Activated T-cell treated with anti-CD3 and anti-CD28 coated beads for 1 hour (primary cell): ENCODE data around the gene KIF4B.
"Not testable (repeated sequence)": the region's sequence is repeated elsewhere in the genome, so short reads cannot be mapped to it uniquely, and the experiment has no call there.

Experiments
- DNase-seq: peaks from one replicate; pipeline ENCODE4 v3.0.0-alpha.2; 2020; ENCODE audit warnings: low read depth

Gene KIF4B

DNA sequence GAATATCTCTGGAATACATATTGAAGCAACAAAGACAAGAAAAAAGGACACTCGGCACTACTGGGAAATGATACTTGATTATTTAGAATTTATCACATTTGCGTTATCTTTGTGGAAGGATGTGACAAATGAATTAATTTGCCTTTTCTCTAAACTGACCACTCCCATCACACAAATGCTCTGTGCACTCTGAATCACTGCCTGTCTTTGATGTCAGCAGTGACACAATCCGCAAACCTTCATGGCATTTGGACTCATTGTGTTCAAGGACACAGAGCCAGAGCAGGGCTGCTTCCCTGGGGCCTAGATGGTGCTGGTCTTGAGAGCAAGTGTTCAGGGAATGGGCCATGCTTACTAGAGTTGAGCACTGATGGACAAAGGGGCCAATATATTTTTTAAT lies 4.9 kb upstream of the KIF4B start:
- DNase-seq = no peak

DNA sequence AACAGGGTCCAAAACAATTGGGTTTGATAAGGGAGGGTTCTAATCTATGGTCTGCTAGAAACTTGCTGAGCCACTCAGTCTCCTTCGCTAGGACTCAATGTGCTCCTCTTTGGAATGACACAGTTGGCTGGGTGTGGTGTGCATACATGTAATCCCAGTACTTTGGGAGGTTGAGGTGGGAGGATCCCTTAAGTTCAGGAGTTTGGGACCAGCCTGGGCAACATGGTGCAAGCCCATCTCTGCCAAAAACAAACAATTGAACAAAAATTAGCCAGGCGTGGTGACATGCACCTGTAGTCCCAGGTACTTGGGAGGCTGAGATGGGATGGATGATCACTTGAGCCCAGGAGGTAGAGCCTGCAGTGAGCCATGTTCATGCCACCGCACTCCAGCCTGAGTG lies 2.7 kb upstream of the KIF4B start:
- no peak for DNase-seq

DNA sequence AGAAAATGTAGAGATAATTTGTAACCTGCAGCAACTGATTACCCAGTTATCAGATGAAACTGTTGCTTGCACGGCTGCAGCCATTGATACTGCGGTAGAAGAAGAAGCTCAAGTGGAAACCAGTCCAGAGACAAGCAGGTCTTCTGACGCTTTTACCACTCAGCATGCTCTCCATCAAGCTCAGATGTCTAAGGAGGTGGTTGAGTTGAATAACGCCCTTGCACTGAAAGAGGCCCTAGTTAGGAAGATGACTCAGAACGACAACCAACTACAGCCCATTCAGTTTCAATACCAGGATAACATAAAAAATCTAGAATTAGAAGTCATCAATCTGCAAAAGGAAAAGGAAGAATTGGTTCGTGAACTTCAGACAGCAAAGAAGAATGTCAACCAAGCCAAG lies 1.7 kb downstream of the KIF4B start:
- no peak for DNase-seq

DNA sequence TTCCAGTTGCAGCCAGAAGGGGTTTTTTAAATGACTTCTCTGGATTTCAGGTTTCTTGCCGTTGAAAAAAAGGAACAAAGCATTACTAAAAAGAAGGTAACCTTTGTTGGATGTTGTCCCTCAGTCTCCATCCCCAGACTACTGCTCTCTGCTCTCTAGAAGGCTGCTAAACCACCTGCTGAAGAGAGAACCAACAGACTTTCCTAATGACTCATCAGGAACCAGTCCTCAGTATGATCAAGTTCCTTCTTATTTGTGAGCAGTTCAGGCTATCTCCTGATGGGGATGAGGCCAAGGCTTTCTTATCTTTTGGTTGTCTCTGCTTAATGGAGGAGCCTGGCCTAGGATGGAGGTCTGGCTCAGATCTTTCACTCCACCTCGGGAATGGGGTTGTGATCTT lies 4.1 kb downstream of the KIF4B start:
- no peak for DNase-seq

DNA sequence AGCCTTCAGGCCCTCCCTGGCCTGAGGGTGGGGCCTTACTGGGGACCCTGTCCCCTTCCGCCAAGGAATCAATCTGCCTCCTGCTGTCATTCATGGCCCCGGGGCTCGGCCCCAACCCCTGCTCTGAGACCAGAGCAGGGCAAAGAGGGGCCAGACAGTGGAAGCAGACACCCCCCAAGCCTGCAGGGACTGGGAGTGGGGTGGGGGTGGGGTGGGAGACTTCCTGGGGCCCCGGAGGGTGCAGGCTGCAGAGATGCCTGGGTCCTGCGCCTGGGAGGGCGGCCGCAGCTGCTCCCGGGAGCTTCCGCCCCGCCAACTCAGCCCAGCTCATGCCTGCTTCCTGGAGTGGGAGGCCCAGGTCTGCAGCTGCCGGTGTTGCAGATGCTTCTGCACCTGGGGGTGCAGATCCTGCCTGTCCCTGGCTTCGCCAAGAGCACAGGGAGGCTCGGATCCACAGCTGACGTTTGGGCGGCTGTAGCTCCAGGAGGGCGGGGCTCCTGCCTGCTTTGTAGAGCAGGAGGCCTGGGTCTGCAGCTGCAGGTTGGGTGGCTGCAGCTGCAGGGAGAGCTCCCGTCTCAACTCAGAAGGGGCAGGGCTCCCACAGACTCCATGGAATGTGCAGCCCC lies 6.2 kb downstream of the KIF4B start:
- DNase-seq = no peak

DNA sequence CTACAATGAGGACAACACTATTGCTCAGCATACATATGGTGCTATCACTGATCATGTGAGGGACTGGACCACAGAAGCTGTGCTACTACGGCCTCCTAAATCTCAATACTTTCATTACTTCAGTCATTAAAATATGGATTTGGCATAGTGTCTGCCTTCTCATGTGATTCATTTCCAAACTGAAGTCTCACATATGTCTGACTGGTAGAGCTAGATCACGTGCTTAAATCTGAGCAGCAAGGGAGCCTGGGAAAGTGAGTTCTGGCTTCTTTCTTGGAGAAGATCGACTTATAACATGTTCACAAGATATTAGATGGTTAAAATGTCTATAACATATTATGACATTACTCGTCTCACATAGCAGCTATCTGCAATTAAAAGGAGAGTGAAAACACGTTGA lies 8.3 kb downstream of the KIF4B start:
- DNase-seq = no peak

DNA sequence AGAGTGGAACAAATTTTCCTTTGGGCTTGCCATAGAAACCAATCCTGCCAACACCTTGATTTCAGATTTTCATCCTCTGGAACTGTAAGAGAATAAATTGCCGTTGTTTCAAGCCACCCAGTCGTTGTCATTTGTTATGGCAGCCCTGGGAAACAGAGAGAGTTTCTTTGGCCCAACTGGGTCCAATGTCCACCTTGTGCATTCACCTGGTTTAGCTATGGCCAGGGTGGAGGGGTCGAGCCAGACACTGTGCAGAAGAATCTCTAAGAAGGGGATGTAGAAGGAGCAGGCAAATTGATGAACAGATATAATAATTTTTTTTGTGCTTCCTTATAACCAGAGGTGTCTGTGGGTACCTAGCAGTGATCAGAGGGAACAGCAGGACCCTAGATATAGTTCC lies 9.8 kb downstream of the KIF4B start:
- DNase-seq = no peak

DNA sequence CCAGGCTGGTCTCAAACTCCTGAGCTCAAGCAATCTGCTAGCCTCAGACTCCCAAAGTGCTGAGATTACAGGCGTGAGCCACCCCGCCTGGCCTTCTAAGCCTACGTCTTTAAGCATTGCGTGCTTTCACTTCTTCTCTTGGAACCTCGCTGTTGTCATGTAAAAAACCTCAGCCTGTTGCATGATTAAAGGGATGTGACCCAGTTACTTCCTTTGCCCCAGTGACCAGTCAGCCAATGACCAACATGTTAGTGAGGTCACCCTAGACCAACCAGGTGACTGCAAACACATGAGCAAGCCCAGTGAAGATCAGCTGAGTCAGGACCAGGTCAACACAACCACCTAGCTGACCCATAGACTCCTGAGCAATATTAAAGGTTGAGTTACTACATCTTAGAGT lies 10.5 kb downstream of the KIF4B start:
- no peak for DNase-seq

DNA sequence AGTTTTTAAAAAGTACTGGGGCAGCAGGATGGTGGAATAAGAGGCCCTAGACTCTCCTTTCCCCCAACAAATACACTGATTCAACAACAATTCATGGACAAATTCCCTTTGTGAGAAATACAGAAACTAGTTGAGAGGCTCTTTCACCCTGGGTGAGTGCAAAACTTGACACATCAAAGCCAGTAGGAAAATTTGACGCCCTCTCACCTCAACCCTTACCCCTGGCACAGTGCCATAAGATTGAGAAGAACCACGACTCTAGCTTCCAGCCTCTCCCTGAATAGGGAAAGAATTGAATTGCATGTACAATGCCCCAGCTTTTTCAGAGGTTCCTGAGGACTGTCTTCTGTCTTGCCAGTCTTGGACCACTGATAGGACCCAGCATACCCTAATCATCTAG lies 12.3 kb downstream of the KIF4B start:
- no peak for DNase-seq

DNA sequence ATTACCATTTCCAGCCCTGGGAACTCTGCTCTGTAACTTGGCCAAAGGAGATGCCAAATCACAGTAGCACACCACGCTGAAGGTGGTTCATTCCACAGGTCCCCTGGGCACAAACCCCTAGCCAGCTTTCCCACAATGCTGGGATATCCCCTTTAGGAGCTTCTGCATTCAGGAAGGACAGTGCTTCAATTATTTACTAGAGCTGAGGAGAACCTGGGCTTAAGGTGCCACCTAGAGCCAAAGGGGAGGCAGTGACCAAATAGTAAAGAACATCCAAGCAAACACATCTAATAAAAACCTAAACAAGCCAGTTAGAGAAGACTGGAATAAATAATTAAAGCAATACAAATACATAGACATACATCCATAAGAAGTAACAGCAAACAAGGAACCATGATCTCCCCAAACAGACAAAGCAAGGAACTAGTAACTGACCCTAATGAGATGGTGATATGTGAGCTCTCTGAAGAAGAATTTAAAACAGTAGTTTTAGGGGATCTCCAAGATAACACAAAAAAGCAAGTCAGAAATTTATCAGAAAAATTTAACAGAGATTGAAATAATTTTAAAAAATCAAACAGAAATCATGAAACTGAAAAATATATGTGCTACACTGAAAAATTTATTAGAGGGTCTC lies 14.6 kb downstream of the KIF4B start:
- DNase-seq = no peak

DNA sequence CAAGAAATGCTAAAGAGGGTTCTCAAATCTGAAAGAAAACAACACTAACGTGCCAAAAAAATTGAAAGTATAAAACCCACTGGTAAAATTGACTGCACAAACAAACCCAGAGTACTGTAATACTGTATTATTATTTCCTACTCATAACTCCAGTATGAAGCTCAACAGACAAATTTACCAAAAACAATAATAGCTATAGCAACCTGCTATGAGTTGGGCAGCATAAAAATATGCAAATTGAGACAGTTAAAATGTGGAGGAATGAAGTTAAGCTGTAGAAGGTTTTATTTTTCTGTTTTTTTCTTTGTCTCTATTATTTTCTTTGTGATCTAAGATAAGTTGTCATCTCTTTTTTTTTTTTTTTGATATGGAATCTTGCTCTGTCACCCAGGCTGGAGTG lies 15.7 kb downstream of the KIF4B start:
- no peak for DNase-seq

DNA sequence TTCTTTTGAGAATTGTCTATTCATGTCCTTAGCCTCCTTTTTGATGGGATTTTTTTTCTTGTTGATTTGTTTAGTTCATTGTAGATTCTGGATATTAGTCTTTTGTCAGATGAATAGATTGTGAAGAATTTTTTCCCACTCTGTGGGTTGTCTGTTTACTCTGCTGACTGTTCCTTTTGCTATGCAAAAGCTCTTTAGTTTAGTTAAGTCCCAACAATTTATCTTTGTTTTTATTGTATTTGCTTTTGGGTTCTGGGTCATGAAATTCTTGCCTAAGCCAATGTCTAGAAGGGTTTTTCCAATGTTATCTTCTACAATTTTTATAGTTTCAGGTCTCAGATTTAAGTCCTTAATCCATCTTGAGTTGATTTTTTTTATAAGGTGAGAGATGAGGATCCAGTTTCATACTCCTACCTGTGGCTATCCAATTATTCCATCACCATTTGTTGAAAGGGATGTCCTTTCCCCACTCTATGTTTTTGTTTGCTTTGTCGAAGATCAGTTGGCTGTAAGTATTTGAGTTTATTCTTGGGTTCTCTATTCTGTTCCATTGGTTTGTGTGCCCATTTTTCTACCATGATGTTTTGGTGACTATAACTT lies 20.7 kb downstream of the KIF4B start:
- DNase-seq = not testable (repeated sequence)

DNA sequence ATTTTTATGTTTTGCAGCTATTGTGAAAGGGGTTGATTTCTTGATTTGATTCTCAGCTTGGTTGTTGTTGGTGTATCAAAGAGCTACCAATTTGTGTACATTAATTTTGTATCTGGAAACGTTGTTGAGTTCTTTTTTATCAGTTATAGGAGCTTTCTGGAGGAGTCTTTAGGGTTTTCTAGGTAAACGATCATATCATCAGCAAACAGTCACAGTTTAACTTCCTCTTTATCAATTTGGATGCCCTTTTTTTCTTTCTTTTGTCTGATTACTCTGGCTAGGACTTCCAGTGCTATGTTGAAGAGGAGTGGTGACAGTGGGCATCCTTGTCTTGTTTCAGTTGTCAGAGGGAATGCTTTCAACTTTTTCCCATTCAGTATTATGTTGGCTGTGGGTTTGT lies 21.5 kb downstream of the KIF4B start:
- not testable (repeated sequence) for DNase-seq

DNA sequence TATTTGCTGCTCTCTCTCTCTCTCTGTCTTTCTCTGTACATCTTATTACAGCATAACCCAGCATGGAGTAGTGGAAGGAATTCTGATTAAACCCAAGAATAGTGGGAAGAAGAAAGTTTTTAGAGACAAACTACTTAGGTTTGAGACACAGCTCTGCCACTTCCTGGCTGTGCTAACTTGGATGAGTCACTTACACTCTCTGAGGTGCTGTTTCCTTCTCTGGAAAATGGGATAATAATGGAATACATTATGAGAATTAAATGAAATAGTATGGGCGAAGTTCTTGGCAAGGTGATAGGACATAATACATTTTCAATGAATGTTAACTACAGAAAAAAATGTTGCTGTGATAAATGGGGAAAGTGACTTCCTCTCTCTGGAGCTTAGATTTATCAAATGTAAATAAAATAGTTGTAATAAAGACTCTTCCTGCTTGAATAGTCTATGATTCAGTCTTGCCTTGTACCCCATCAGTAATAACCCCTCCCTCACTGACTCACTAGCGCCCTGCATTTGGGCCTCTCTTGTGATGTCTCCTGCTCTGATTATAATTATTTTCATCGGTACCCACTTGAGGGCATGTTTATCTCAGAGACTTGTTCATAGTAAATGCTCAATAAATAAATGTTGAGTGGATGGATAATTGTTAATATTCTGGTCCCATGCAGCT lies 27.6 kb downstream of the KIF4B start:
- DNase-seq = no peak

DNA sequence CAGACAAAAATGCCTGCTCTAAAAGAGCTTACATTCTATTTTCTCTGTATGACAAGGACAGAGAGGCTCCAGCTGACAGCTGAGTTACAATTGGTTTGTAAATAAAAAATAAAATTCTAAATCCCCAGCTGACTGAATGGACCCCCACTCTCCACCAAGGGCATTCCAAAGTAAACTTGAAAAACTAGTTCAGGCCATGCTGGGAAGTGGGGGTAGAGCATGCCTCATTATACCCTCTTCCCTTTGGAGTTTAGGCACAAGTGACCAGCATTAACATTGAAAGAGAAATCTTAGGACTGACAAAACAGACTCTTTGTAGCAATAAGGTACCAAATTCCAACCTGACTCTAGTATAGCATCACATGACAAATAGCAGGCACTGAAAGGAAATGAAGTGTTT lies 31.0 kb downstream of the KIF4B start:
- DNase-seq = no peak

DNA sequence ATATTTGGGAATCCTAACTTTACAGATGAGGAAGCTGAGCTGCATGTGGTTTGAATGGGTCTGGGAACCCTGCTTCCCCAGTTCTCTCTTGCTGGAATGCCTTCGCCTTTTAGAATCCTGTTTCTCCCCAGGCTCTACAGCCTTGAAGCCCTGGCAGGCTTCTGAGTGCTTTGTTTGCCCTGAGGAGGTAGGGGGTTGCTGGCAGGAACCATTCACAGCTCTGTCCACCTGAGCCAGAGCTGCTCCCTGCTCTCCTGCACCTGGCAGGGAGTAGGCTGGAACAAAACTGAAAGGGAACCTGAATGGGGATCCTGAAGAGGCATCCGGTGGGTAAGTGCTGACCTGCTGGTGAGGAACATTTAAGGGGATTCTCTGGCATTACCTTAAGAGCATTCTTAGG lies 33.0 kb downstream of the KIF4B start:
- DNase-seq = no peak

DNA sequence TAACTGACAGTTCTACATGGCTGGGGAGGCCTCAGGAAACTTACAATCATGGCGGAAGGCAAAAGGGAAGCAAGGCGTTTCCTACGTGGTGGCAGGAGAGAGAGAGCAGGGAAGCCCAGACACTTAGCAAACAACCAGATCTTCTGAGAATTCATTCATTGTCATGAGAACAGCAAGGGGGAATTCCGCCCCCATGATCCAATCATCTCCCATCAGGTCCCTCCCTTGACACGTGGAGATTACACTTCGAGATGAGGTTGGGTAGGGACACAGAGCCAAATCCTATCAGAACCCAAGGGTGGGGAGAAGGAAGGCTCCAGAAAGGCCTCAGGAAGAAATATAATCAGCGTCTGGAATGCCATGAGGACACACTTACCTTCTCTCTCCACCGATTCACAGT lies 34.3 kb downstream of the KIF4B start:
- DNase-seq = no peak

DNA sequence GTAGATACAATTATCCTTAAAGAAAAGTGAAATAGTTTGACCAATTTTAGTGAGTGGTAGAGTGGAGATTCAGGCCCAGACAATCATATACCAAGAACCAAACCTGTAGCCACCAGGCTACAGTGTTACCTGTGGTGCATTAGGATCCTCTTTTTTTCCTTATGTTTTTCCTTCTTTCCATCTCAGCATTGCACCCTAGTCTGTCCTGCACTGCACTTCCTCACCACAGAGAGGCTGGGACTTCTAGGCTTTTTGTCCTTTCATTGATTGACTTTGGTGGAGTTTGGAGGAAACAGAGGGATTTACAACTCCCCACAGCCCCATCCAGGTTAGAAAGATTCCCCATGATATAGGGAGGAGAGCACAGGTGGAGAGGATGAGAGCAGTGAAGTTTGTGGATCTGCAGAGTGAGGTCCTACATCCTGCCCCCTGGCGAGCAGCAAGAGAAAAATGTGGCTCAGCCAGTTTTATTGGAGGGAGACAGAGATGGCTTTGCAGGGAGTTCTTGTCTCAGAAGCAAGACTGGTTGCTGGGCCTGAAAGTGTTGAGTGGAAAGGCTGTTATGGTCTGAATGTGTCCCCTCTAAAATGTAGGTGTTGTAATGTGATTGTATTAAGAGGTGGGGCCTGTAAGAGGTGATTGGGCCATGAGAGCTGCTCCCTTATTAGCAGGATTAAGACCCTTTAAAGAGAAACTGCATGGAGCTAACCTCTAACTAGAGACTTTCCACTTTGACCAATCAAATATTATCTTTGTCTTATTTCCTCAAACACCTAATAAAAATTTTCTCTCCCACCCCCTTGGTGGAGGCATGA lies 36.2 kb downstream of the KIF4B start:
- no peak for DNase-seq

DNA sequence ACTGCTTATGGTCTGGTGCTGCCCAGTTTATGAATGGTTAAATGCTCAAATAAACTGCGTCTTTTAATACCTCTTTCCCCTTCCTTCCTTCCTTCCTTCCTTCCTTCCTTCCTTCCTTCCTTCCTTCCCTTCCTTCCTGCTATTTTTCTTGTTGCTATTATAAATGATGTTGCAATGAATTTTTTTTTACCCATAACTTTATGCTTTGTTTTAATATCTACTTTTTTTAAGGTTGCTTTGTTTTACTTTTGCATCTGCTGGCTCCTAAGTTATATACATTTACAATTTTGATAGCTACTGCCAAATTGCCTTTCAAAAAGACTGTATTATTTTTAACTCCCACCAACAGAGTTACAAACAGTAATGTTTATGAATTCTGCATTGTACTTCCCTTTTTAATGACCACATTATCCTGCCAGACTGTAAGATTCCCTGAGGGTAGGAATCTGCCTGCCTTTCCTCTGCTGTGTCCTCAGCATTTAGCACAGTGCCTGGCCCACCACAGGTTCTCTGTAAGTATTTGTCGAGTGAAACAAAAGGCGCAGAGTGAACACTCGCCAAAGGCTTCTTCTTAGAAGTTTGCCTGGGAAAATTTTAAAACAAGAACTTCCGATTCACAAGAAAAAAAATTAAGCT lies 36.9 kb downstream of the KIF4B start:
- DNase-seq = no peak

DNA sequence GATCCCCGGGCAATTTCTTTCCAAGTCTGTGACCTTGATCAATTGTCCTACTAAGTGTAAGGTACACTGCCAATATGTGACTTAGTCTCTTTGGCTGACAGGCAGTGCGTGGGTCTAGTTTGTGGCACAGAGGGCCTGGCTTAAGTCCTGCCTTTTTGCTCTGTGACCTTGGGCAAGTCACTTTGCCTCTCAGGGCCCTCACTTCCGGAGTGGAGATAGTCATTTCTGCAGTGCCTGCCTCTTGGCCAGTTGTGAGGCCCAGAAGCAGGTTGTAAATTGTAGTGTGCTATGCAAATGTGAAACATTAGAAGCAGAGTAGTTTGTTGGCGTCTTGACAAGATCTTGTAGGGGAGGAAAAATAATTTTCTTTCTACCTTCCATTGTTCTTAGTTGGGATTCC lies 39.0 kb downstream of the KIF4B start:
- no peak for DNase-seq

DNA sequence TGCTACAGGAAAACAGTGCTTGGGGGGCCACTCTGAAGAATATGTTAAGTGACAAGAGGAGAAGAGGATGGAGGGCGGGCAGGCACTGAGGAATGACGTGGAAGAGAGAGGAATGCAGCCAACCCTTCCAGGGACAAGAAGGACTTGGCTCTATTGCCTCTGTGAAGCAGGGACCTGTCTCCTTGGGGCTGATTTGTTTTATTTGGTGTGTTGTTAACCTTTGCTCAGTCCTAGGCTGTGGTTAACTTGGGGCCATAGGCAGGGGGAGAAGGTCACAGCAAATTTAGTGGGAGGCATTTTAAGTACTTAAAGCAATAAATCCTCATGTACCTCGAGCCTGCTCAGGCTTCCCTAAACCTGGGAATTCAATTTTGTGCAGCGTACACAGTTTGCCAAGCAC lies 39.9 kb downstream of the KIF4B start:
- DNase-seq = no peak

DNA sequence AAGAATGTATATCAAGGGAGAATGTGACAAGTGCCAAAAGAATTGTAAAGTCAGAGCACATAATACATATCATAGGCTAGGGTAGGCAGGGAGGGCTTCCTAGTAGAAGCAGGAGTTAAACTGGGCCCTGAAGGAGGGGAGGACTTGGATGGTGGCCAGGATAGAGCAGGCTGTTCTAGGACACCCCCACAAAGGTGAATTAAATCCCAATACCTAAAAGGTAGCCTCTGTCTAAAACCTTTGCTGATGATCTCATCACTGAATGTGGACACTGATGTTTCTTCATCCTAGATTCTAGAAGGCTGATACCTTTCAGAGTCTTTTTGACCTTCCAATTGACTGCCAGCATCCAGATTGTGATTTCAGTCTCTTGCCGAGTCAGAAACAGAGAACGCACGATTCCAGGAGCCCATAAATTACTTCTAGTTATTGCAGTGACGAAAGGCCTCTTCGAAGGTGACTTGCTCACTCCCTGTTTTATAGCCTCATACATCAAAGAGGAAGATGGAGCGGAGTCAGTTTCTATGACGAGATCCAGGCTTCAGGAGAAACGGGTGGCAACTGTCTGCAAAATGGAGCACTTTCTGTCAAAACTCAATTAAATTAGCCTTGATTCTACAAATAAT lies 43.2 kb downstream of the KIF4B start:
- no peak for DNase-seq
